H9 (cell line): Measurements from ENCODE around the gene SEC16B. TPM values are rescaled to one million over a fixed set of nuclear protein-coding genes. Genes with fewer than 3 reads are reported as not detected.

Source experiments
- DNase-seq: peaks from one replicate; pipeline ENCODE4 v3.0.0-alpha.2; 2017
- H2AFZ ChIP-seq: one replicate; pipeline ENCODE4 v1.6.1; 2013; ENCODE audit warnings: mild to moderate bottlenecking, low read length, control low read depth, moderate library complexity
- H2AK5ac ChIP-seq: 2 replicates; pipeline ENCODE4 v1.6.1; 2013; ENCODE audit warnings: low read length, control low read depth, mixed read lengths; ENCODE audit not compliant: insufficient read length
- H2BK120ac ChIP-seq: one replicate; pipeline ENCODE4 v1.6.1; 2013; ENCODE audit warnings: low read depth, mild to moderate bottlenecking, low read length, control low read depth, inconsistent platforms; ENCODE audit not compliant: poor library complexity, severe bottlenecking
- H2BK12ac ChIP-seq: 2 replicates; pipeline ENCODE4 v1.6.1; 2013; ENCODE audit warnings: low read length, control low read depth, mixed read lengths, low read depth; ENCODE audit not compliant: insufficient read length
- H2BK15ac ChIP-seq: 2 replicates; pipeline ENCODE4 v1.6.1; 2013; ENCODE audit warnings: low read depth, low read length, control low read depth
- H2BK20ac ChIP-seq: one replicate; pipeline ENCODE4 v1.6.1; 2013; ENCODE audit warnings: low read depth, mild to moderate bottlenecking, low read length, control low read depth, inconsistent platforms; ENCODE audit not compliant: poor library complexity, severe bottlenecking
- H2BK5ac ChIP-seq: 2 replicates; pipeline ENCODE4 v1.6.1; 2013; ENCODE audit warnings: low read length, control low read depth, mixed read lengths; ENCODE audit not compliant: insufficient read length
- H3K14ac ChIP-seq: 2 replicates; pipeline ENCODE4 v1.6.1; 2013; ENCODE audit warnings: low read length, control low read depth; ENCODE audit not compliant: insufficient read depth
- H3K18ac ChIP-seq: 2 replicates; pipeline ENCODE4 v1.6.1; 2013; ENCODE audit warnings: low read depth, mild to moderate bottlenecking, mixed read lengths, low read length, control low read depth; ENCODE audit not compliant: insufficient read length
- H3K23ac ChIP-seq: 2 replicates; pipeline ENCODE4 v1.6.1; 2013; ENCODE audit warnings: low read length, control low read depth, mixed read lengths, low read depth; ENCODE audit not compliant: insufficient read length
- H3K23me2 ChIP-seq: 2 replicates; pipeline ENCODE4 v1.6.1; 2013; ENCODE audit warnings: low read depth, mild to moderate bottlenecking, mixed read lengths, low read length, control low read depth; ENCODE audit not compliant: insufficient read length, poor library complexity, severe bottlenecking
- H3K27ac ChIP-seq: 2 replicates; pipeline ENCODE4 v1.5.1; 2013; ENCODE audit warnings: low read length, control low read depth, mixed read lengths, low read depth; ENCODE audit not compliant: insufficient read length
- H3K27me3 ChIP-seq: 2 replicates; pipeline ENCODE4 v1.6.1; 2013; ENCODE audit warnings: low read length, control low read depth, inconsistent platforms; ENCODE audit not compliant: insufficient read depth
- H3K4ac ChIP-seq: 2 replicates; pipeline ENCODE4 v1.6.1; 2013; ENCODE audit warnings: low read depth, mild to moderate bottlenecking, control low read depth, inconsistent platforms, low read length, moderate library complexity
- H3K4me1 ChIP-seq: 2 replicates; pipeline ENCODE4 v1.6.1; 2013; ENCODE audit warnings: low read length, control low read depth, inconsistent platforms; ENCODE audit not compliant: insufficient read depth
- H3K4me2 ChIP-seq: 2 replicates; pipeline ENCODE4 v1.6.1; 2013; ENCODE audit warnings: low read length, control low read depth, mixed read lengths; ENCODE audit not compliant: insufficient read length, insufficient read depth
- H3K56ac ChIP-seq: 2 replicates; pipeline ENCODE4 v1.6.1; 2013; ENCODE audit warnings: low read depth, mild to moderate bottlenecking, mixed read lengths, low read length, control low read depth; ENCODE audit not compliant: insufficient read length
- H3K79me1 ChIP-seq: 2 replicates; pipeline ENCODE4 v1.6.1; 2013; ENCODE audit warnings: low read depth, mild to moderate bottlenecking, moderate library complexity, low read length, control low read depth, inconsistent platforms; ENCODE audit not compliant: insufficient read depth, poor library complexity, severe bottlenecking
- H3K79me2 ChIP-seq: 2 replicates; pipeline ENCODE4 v1.6.1; 2013; ENCODE audit warnings: low read length, control low read depth, inconsistent platforms; ENCODE audit not compliant: insufficient read depth
- H3K9ac ChIP-seq: 2 replicates; pipeline ENCODE4 v1.6.1; 2013; ENCODE audit warnings: low read length, control low read depth, mixed read lengths; ENCODE audit not compliant: insufficient read length; ENCODE audit errors: extremely low read depth
- H3K9me3 ChIP-seq: one replicate; pipeline ENCODE4 v1.6.1; 2013; ENCODE audit warnings: low read depth, low read length, inconsistent platforms; ENCODE audit not compliant: control insufficient read depth
- H3T11ph ChIP-seq: one replicate; pipeline ENCODE4 v1.6.1; 2013; ENCODE audit warnings: mild to moderate bottlenecking, low read length, control low read depth, inconsistent platforms
- H4K20me1 ChIP-seq: one replicate; pipeline ENCODE4 v1.6.1; 2013; ENCODE audit not compliant: control insufficient read depth, insufficient read length, insufficient read depth
- H4K5ac ChIP-seq: 2 replicates; pipeline ENCODE4 v1.6.1; 2013; ENCODE audit warnings: low read depth, mild to moderate bottlenecking, mixed read lengths, low read length, control low read depth; ENCODE audit not compliant: insufficient read length
- H4K8ac ChIP-seq: replicated peaks from 2 replicates; pipeline ENCODE4 v1.6.1; 2013; ENCODE audit warnings: low read length, control low read depth, mixed read lengths, low read depth; ENCODE audit not compliant: insufficient read length
- H4K91ac ChIP-seq: 2 replicates; pipeline ENCODE4 v1.6.1; 2013; ENCODE audit warnings: low read depth, mild to moderate bottlenecking, moderate library complexity, mixed read lengths, low read length, control low read depth; ENCODE audit not compliant: insufficient read length
- H3K27ac Mint-ChIP-seq, 3 experiments: 2 replicates in 2 of 3; 3 replicates in 1 of 3; pipeline ENCODE4 v1.8.0; 2020 to 2021; ENCODE audit warnings: mixed read lengths in 3 of 3, mild to moderate bottlenecking in 1 of 3, moderate library complexity in 1 of 3
- H3K27me3 Mint-ChIP-seq: 2 replicates; pipeline ENCODE4 v1.8.0; 2021; ENCODE audit warnings: low read depth, mild to moderate bottlenecking, moderate library complexity, mixed read lengths
- H3K36me3 Mint-ChIP-seq, 3 experiments: 2 replicates in 2 of 3; 3 replicates in 1 of 3; pipeline ENCODE4 v1.8.0; 2020 to 2021; ENCODE audit warnings: low read depth in 3 of 3, mixed read lengths in 3 of 3; ENCODE audit not compliant: insufficient read depth in 1 of 3
- H3K4me1 Mint-ChIP-seq, 2 experiments: 2 replicates each; pipeline ENCODE4 v1.8.0; 2020; ENCODE audit warnings: mixed read lengths in 2 of 2
- H3K4me3 Mint-ChIP-seq, 2 experiments: 2 replicates in 1 of 2; 3 replicates in 1 of 2; pipeline ENCODE4 v1.8.0; 2020 to 2021; ENCODE audit warnings: mild to moderate bottlenecking in 2 of 2, mixed read lengths in 2 of 2, moderate library complexity in 1 of 2
- H3K9me3 Mint-ChIP-seq, 2 experiments: 2 replicates in 1 of 2; 3 replicates in 1 of 2; pipeline ENCODE4 v1.8.0; 2020; ENCODE audit warnings: mild to moderate bottlenecking in 2 of 2, mixed read lengths in 2 of 2, moderate library complexity in 1 of 2
- total RNA-seq: library from RNA; stranded (reverse); gene quantifications from 2 replicates; pipeline ENCODE4 v1.2.1, GENCODE V29; 2021
- TF ChIP-seq, protein P1 (sequence below): fragments of 200-600 bp; sonication (generic); conservative IDR thresholded peaks from 3 replicates; pipeline ENCODE4 v1.8.0; 2021; ENCODE audit warnings: antibody characterized with exemption, mild to moderate bottlenecking

The SEC16B gene
- total RNA-seq, 1 experiment from 2014 or later, result 0.83 TPM

DNA sequence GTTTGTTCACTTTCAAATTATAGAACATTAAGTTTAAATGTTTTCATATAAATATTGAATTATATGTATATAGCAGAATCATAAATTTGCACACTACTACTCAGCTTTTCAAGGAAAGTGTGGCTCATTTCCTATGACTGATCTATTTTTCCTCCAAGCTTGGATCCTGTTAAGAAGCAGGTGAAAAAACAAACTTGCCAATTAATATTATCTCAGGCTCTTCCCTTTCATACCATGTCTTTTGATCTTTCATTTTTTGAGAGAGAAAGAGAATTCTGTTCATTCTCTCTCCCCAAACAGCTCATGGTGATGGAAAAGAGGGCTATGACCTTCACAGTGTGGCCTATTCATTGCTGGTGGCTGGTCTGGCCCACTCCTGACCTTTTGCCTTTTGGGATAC is 43.7 kb downstream of the SEC16B start:
- Histone ChIP-seq H3K9me3 (no peaks in the 10 kb centered on the region), H3K56ac (no peak overlapping the region), H4K5ac (no peak overlapping the region), H3T11ph (no peak overlapping the region), H3K9ac (no peak overlapping the region), H3K23me2 (no peaks in the 10 kb centered on the region), H3K79me1 (no peaks in the 10 kb centered on the region), H4K8ac (no peak overlapping the region), H2AK5ac (no peak overlapping the region), H3K23ac (no peak overlapping the region), H2AFZ (no peak overlapping the region), H3K14ac (no peak overlapping the region), H3K27me3 (no peaks in the 10 kb centered on the region), H3K4me2 (no peak overlapping the region), H2BK12ac (no peak overlapping the region), H3K4ac (no peak overlapping the region), H2BK5ac (no peak overlapping the region), H2BK15ac (no peak overlapping the region), H4K91ac (no peak overlapping the region), H2BK120ac (no peak overlapping the region), H2BK20ac (no peak overlapping the region), H3K27ac (no peak overlapping the region), H3K4me1 (no peaks in the 10 kb centered on the region), H4K20me1 (no peaks in the 10 kb centered on the region), H3K79me2 (no peaks in the 10 kb centered on the region), H3K18ac (no peak overlapping the region)
- peaks cover 20 to 28% of the 10 kb centered on the region in 2 experiments for H3K4me1 Mint-ChIP-seq
- H3K4me3 Mint-ChIP-seq, result no peak overlapping the region
- DNase-seq, result no peak
- no peak overlapping the region for H3K27ac Mint-ChIP-seq
- TF ChIP-seq, protein P1, sequence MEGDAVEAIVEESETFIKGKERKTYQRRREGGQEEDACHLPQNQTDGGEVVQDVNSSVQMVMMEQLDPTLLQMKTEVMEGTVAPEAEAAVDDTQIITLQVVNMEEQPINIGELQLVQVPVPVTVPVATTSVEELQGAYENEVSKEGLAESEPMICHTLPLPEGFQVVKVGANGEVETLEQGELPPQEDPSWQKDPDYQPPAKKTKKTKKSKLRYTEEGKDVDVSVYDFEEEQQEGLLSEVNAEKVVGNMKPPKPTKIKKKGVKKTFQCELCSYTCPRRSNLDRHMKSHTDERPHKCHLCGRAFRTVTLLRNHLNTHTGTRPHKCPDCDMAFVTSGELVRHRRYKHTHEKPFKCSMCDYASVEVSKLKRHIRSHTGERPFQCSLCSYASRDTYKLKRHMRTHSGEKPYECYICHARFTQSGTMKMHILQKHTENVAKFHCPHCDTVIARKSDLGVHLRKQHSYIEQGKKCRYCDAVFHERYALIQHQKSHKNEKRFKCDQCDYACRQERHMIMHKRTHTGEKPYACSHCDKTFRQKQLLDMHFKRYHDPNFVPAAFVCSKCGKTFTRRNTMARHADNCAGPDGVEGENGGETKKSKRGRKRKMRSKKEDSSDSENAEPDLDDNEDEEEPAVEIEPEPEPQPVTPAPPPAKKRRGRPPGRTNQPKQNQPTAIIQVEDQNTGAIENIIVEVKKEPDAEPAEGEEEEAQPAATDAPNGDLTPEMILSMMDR, result no peak
- no peaks in the 10 kb centered on the region for H3K27me3 Mint-ChIP-seq
- no peaks in the 10 kb centered on the region for H3K9me3 Mint-ChIP-seq
- H3K36me3 Mint-ChIP-seq, result no peaks in the 10 kb centered on the region; a peak in 1 of 7 replicates
